HTR-8/SVneo (cell line): ENCODE results near the gene KHNYN.

Source experiments
- DNase-seq: peaks from one replicate; pipeline ENCODE4 v3.0.0; 2011; ENCODE audit warnings: low spot score, mixed read lengths; ENCODE audit not compliant: insufficient read length
- FAIRE-seq: peaks from 2 replicates; lab custom pipeline; 2011; peaks lifted over from hg19 to GRCh38; lab: Jason Lieb, UNC

Gene KHNYN

DNA sequence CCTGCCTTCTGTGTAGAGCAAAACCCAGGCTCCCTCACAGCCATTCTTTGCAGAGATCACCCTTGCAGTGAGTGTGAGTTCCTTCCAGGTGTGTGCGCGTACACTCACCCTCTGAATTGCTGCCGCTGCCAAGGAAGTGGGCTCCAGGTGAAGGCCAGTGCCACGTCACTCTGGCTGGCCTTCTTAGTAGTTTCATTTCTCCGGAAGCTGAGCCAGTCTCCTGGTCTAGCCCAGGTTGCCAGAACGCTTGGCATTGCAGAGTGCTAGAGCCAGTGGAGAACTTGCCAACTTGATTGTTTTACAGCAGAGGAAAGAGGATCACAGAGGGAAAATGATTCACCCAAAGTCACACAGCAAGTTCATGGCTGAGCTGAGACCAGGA lies 11.3 kb upstream of the KHNYN start:
- no peak for DNase-seq
- no peak for FAIRE-seq

DNA sequence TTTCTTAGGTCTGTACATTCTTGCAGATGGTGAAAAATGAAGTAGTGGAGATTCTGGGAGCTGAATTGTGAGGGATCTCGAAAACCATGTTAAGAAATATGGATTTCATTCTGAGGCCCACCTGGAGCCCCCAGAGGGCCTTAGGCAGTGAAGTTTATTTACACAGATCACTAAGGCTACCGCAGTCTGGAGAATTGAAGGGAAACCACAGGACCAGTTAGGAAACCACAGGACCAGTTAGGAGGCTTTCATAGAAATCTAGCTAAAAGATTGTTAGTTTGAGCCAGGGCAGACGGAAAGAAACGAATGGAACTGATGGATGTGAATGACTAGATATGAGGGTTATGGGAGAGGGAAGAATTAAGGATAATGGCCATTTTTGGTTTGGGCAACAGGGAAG lies 7.5 kb upstream of the KHNYN start:
- FAIRE-seq (no peak), DNase-seq (no peak)

- FAIRE-seq, result no peak
Measured at GRCh38 chr14:24422694-24423601, 6.8 kb upstream of the KHNYN start.

DNA sequence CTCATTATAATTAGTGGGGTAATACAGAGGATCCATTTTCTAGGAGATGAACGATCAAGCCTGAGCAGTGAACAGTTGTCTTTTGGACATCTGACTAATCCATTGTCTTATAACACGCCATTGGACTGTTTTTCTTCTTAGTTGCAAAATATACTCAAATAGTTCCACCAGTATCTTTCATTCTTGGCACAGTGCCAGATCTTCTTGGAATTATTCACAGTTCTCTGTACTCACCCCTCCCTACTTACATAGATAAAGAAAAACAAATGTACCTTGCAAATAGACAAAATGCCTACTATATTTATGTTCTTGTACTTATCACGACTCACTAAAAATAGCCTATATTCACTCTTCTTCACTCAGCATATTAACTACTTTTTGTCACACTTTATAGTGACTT lies 4.0 kb upstream of the KHNYN start:
- FAIRE-seq (no peak), DNase-seq (no peak)

More at GRCh38 chr14:24422694-24423601, 6.8 kb upstream of the KHNYN start:
- no peak for DNase-seq

DNA sequence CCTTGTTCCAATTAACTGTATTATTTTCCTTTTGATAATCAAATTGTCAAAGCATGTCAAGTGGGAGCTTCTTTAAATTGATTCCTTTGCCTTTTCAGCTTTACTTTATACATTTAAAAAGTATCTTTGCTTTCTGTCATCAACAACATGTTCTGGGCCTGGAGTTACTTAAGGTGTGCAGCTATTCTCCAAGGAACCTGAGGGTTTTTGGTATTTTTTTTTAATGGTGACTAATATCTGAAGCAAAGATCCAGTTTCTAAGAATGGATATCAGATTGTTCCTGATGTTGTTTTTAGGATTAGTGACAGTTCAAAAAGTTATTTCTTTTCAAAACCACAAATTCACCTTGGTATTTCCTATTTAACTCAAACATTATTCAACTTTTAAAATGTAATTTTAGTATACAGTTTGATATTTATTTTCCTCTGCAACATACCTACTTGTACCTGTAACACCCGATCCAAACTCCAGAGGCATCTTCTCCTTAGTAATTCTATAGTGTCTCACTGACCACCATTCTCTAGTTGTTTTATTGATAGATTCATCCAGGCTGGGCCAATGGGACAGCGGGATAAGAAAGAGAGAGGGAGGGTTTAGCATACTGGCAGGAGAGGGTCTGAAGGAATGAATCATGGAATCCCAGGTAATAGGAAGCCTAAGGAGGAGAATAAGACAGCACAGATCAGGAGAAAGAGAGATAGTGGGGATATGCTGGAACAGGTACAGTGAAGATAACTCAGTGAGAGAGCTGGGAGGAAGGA lies 3.4 kb upstream of the KHNYN start:
- DNase-seq, result no peak
- FAIRE-seq, result no peak

GRCh38 chr14:24426912-24427536 lies 2.7 kb upstream of the KHNYN start:
- FAIRE-seq, result no peak
- DNase-seq, result no peak

DNA sequence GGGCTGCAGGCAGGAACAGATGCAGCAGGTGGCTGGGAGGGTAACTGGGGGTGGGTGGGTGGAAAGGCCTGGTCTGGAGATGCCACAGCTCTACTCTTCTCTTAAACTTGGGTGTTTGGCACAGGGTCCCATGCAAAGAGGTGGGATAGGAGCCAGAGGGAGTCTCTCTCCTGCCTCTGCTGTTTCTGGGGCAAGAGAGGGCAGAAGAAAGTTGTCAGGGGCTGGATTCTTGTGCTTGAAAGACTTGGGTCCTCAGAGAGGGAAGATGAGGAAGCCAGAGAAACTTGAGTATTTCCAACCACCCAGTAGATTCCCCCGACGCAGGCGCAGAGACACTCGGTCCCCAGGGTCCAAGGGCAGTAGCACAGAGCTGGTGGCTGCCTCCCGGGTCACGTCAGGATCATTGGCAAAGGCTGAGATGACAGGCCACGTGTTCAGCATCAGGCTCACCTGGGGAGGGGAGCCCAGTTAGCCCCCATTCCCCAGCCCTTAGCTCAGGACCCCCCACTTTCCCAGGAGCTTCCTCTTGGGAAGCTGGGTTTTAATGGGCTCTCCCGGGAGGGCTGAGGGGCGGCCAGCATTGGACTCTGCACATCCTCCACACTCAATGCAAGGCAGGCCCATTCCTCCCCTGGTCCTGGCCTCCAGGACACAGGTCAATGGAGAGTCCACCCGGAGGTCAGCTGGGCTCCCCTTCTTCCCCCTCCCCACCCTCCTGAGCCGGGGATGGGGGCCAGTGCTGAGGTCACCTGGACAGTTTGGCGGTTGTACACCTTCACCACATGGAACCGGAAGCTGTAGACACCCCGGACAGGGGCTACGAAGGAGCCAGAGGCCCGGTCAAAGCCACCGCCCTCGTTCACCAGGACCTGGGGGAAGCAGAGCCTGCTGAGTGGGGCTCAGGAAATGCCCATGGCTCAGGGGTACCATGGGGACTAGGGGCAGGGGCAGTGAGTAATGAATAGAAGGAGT lies 1.9 kb upstream of the KHNYN start:
- DNase-seq (no peak), FAIRE-seq (no peak)

- FAIRE-seq (no peak), DNase-seq (no peak)
Measured at GRCh38 chr14:24428628-24429394, 943 bp upstream of the KHNYN start.

- DNase-seq (peak; percentile 58), FAIRE-seq (no peak)
Measured at GRCh38 chr14:24430143-24430681, 458 bp downstream of the KHNYN start.

DNA sequence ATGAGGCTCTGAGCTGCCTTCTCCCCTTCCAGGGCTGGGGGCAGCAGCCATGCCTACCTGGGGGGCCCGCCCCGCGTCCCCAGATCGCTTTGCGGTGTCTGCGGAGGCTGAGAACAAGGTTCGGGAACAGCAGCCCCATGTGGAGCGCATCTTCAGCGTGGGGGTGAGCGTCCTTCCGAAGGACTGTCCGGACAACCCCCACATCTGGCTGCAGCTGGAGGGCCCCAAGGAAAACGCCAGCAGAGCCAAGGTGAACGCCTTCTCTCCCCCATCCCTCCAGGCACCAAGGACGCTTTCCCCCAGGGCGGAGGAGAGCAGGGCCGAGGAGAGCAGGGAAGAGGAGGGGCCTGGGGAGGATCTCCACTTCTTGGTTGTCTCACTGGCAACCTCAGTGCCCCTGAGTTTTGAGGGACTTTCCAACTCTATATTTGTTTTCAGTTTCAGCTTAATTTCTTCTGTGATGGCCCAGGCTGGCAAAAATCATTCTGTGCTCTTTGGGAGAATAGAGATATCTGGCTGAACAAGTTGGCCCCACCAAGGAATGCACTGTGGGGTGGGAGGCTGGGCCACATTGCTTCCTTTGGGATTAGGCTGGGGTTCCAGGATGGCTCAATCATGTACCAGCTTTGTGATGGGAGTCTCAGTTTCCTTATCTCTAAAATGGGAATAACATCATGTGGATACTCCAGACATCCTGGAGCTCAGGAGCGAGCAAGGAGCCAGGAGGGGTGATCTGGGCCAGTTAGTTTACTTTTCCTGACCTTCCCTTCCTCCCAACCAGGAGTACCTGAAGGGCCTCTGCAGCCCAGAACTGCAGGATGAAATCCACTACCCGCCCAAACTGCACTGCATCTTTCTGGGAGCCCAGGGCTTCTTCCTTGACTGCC lies 1.2 kb downstream of the KHNYN start:
- FAIRE-seq (no peak), DNase-seq (no peak)

DNA sequence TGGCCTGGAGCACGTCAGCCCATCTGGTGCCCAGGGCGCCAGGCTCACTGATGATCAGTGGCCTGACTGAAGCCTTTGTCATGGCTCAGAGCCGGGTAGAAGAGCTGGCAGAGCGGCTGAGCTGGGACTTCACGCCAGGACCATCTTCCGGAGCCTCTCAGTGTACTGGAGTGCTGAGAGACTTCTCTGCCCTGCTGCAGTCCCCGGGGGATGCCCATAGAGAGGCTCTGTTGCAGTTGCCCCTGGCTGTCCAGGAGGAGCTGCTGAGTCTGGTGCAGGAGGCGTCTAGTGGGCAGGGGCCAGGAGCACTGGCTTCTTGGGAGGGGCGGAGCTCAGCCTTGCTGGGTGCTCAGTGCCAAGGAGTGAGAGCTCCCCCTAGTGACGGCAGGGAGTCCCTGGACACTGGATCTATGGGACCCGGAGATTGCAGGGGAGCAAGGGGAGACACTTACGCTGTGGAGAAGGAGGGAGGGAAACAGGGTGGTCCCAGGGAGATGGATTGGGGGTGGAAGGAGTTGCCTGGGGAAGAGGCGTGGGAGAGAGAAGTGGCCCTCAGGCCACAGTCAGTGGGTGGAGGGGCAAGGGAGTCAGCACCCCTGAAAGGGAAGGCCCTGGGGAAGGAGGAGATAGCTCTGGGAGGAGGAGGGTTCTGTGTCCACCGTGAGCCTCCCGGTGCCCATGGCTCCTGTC lies 2.0 kb downstream of the KHNYN start:
- FAIRE-seq, result no peak
- peak; percentile 60 for DNase-seq

DNA sequence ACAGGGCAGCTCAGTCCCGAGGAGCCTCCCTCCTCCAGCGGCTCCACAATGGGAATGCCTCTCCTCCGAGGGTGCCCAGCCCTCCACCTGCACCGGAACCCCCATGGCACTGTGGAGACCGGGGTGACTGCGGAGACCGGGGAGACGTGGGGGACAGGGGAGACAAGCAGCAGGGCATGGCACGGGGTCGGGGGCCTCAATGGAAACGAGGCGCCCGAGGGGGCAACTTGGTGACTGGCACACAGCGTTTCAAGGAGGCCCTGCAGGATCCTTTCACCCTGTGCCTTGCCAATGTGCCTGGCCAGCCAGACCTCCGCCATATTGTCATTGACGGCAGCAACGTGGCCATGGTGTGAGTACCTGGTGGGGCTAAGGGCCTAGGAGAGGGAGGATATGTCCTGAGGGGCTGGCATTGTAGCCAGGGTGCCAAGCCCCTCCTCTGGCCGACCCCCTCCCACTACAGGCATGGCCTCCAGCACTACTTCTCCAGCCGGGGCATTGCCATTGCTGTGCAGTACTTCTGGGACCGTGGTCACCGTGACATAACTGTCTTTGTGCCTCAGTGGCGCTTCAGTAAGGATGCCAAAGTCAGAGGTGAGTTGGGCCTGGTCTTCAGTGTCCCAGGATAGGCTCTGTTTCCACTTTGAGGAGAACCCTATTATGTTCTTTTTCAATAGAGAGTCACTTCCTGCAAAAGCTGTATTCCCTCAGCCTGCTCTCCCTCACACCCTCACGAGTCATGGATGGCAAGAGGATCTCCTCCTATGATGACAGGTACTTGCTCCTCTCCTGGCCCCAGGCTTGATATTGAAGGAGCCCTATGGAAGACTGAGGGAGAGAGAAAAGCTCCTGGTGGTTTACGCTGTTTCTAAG lies 2.7 kb downstream of the KHNYN start:
- FAIRE-seq, result no peak

GRCh38 chr14:24434036-24434435 lies 4.3 kb downstream of the KHNYN start:
- no peak for FAIRE-seq
- no peak for DNase-seq

More for the DNA sequence above, 2.7 kb downstream of the KHNYN start:
- no peak for DNase-seq

DNA sequence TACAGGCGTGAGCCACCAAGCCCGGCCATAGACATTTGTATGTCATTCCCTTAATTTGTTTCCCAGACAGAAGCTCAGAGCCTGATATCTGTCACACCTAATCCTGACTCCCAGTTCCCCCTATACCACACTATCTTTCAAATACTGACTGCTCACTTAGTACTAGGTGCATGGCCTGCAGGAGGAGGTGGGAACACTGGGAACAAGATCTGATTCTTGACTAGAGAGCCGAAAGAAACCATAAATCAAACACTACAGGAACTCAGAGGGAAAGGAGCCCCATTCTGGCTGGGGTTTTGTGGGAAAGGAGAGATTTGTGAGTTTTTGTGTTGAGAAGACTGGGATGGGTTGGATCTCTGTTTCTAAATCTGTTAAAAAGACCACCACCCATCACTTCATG lies 4.9 kb downstream of the KHNYN start:
- no peak for FAIRE-seq
- no peak for DNase-seq

DNA sequence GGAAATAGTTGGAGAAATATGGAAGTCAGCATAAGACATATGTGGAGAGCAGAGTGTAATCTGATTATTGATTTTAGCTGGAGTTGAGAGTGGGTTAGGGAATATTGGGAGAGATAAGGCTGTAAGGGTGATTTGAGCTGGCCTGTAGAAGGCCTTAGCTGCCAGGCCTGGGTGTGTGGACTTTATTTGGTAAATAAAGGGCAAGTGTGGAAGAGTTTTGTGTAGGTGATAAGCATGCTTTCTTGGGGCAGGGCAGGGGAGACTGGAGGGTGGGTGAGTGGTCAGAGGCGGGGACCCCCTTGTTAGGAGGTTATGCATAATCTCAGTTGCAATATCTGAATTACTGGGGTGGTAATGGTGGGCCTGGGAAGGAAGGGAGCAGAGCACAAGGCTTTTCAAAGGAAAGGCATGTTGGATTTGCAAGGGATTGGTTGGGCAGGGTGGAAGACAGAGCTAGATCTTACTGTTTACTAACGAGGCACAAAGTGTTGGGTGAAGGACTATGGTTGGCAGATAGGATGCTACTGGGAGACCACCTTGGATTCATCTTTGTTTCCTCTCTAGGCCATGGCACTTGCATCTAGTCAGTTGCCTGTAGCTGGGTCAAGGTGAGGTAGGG lies 5.5 kb downstream of the KHNYN start:
- no peak for FAIRE-seq
- no peak for DNase-seq

GRCh38 chr14:24435998-24436354 lies 6.2 kb downstream of the KHNYN start:
- no peak for FAIRE-seq
- no peak for DNase-seq
